HG03342 (cell line): ENCODE results near the gene VHLL.

Source experiments
- ATAC-seq: cut with Tn5 transposase; IDR thresholded peaks from one replicate; pipeline ENCODE4 v1.9.1; 2021; ENCODE audit warnings: mild to moderate bottlenecking, moderate library complexity; ENCODE audit not compliant: unreplicated experiment

The VHLL gene

GRCh38 chr1:156291226-156292061, 7.7 kb downstream of the VHLL start:
- no peak for ATAC-seq

DNA sequence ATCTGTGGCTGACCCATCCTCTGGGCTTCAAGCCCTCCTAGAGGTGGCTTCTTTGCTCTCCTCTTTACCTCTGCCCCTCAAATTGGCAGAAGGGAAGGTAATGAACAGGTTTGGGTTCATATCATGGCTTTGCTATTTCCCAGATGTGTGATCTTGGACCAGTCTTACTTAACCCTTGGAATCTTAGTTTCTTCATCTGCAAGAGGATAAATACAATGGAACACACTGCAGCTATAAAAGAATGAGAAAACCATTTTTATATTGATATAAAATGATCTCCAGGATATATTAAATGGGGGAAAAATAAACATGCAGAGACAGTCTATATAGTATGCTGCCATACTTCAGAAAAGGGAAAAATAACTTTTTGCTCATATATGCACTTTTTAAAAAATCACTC, 9.2 kb downstream of the VHLL start:
- no peak for ATAC-seq

- ATAC-seq = no peak
These were observed 13.0 kb downstream of the VHLL start for GRCh38 chr1:156286061-156286460.

DNA sequence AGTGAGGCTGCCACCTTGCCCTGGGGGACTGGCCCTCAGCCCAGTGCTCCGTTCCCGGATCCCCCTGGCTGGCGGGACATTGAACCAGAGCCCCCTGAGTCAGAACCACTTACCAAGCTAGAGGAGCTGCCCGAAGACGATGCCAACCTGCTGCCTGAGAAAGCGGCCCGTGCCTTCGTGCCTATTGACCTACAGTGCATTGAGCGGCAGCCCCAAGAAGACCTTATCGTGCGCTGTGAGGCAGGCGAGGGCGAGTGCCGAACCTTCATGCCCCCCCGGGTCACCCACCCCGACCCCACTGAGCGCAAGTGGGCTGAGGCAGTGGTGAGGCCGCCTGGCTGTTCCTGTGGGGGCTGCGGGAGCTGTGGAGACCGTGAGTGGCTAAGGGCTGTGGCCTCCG, 13.7 kb downstream of the VHLL start:
- no peak for ATAC-seq

GRCh38 chr1:156284757-156285156, 14.3 kb downstream of the VHLL start:
- ATAC-seq = no peak

- ATAC-seq = no peak
These were observed 15.0 kb downstream of the VHLL start, which contains the start of gene TMEM79 for GRCh38 chr1:156284112-156284511. Gene TMEM79 (plus strand): TSS chr1:156284325. CDS start chr1:156285227, 902 bp downstream.

DNA sequence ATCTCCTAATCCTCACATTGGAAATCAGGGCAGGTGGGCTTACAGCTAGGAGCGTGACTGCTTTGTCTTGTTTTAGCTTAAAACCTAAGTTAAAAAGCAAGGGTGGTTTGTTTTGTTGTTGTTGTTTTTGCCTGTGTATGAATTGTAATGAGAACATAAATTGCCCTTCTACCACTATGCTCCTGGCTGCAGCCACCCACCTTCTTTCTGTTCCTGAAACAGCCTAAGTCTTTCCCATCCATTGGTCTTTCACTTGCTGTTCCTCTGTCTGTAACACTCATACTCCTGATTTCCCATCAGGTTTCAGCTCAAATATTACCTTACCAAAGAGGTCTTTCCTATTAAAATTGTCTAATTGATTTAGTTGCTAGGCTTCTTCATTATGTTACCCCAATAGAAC, 15.6 kb downstream of the VHLL start:
- ATAC-seq = no peak

- peak; percentile 80 for ATAC-seq
These were observed 16.5 kb downstream of the VHLL start, which contains the start of gene SMG5 for GRCh38 chr1:156282479-156283222. Gene SMG5 (minus strand): TSS chr1:156282825. CDS start chr1:156282680, 145 bp downstream.

DNA sequence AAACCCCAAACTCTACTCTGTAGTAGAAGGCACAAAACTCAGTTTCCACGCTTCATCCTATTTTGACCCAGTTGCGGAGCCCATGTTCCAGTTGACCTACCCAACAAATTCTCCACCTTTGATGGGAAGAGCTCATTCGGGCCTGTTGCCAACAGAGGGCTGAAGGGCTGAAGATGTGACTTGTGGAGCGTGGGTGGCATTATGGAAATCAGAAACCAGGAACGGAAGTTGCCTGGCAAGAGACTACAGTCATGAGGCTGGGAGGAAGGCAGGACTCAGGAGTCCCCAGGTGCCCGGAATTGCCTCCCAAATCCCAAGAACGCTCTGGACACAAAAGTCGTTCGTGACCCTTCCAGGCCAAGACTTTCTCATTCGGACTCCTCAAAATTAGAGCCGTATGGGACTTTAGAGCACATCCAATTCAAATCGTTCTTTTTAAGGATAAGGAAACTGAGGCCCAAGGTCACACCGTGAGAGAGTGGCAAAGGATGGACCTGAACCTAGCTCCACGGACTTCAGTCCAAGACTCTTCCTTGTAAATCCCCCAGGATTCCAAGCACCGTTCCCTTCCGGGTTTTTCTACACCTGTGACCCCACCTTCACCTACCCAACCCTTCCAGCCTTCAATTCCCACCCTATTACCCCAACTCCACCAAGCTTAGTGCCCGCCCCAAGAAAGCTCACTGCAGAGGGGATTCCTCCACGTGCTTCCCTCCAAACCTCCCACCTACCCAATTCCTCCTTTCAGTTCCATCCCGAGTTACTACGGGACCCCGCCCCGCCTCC, 17.2 kb downstream of the VHLL start:
- no peak for ATAC-seq

DNA sequence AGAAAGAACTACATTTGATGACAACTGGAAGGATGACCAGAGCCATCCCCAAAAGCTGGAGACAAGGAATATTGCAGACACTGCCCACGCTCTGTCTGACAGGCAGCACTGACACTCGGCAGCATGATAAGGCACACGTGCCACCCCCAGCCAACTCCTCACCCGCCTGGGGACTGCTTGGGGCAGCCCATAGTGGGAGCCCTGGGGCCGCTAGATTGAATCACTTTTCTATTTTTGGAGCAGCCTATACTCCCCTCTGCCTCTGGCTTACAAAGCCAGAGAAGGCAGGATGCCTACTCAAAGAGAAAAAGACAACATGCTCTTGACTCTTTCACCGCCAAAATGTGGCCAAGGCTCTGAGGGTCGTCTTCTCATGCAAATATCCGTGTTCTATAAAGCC, 17.8 kb downstream of the VHLL start:
- ATAC-seq = peak; percentile 44

GRCh38 chr1:156279837-156280236, 19.3 kb downstream of the VHLL start:
- ATAC-seq = no peak

DNA sequence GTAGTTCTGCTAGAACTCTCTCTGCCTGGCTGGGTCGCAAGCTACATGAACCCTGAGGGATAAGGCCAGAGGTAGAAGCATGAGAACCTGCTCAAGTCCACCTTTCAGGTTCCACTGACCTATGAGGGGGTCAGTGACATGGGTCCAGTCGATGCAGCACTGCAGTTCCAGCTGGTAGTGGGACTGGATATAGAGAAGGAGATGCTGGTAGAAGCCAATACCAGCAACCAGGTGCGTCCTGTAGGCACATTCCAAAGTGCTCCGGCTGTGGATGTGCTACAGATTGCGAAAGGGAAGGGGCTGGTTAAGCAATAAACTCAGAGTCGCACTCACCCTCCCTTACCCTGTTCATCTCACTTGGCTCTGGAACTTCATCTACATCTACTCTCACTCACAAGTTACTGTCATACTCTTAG, 22.1 kb downstream of the VHLL start:
- ATAC-seq = no peak

DNA sequence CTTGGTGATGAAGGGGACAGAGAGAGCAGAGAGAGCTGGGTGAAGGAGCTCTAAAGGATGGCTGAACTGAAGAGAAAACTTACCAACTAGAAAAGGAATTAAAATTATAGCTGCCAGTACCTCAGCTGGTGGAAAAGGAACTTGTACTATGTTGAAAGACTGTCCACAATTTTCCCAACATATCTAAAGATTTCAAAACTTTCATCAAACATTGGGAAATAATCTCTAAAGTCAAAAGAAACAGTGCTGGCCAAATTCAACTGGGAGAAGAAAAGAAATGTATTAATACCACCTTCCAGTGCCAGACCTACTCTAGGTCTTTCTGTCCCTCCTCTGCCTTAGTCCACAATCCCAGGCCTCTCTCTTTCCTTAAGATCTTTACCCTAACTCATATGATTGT, 22.6 kb downstream of the VHLL start:
- ATAC-seq = no peak

DNA sequence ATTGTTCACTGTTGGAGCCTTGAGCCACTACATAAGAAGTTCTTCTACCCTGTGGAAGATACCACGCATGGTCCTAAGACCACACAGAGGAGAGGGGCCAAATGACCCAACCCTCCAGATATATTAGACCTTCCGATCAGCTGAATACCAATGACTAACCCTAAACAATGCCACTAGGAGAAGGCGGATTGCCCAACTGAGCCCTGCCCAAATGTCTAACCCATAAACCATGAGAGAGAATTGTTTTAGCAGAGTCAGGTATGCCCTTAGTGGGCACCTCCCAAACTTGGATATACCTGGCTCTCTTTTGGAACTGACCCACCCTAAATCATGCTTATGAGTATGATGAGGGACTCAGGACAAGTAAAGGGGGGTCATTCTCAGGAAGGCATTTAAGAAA, 28.8 kb downstream of the VHLL start:
- ATAC-seq = no peak

DNA sequence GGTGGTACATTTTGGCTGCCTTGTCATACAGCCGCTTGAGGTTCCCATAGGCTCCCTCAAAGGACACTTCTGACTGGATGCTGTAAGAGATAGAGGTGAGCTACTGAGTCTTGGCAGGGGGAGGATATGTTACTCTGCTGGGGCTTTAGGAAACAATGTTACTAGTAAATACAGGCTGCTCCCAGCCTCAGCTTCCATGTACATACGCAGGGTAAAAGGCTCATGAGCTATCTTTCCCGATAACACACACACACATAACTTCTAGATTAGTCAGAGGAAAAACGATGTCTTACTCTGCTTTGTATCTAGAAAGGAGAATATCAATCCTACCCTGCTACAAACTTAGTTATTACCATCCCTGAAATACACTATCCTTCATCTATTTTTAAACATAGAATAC, 30.8 kb downstream of the VHLL start:
- no peak for ATAC-seq

- ATAC-seq = no peak
These were observed 33.1 kb downstream of the VHLL start for GRCh38 chr1:156266051-156266450.

DNA sequence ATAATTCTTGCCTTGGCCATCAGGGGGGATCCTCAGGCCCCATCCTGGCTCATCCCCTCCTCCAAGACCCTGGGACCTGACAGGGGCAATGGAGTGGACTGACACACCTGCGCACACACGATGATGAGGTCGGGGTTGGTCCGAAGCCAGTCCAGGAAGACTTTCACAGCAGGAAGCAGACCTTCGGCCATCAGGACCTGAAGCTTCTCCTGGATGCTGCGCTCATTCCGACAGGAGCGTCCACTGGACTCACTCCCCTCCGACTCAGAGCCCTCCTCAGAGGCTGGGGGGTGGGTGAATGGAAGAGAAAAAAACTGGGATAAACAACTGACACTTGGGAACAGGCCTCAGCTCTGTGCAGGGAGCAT, 35.8 kb downstream of the VHLL start:
- no peak for ATAC-seq

DNA sequence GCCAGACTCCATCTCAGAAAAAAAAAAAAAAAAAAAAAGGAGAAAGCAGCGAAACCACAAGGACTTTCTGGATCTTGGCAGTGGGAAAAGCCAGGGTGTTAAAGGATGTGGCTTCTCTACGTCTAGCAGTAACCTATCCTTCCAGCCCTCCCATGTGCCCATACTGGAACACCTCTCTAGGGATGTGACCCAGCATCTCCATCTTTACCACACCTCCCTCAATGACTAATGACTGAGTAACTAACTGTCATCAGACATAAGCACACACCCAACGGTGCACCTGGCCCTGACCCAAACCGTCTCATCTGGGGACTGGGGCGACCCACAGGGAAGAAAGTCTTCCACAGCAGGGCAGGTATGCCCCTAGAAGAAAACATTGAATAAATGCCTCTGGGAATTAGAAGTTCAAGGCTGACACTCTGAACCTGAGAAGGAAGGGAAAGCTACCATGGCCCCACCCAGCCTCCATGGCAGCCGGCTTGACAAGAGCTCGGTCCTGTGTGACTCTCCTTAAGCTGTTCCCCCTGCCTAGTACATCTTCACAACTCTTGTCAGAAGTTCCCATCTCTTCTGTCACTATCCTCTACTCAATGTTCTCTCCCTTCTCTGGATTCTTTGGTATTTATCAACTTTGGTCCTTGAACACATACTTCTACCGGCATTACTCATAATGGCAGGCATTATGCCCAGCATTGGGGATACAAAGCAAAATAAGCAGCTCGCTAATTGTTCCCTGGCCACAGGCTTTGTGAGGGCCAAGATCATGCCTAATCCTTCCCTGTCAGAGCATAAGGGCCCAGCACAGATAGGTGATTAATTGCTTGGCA, 36.4 kb downstream of the VHLL start:
- no peak for ATAC-seq

- ATAC-seq = no peak
These were observed 38.2 kb downstream of the VHLL start for GRCh38 chr1:156260896-156261295.

DNA sequence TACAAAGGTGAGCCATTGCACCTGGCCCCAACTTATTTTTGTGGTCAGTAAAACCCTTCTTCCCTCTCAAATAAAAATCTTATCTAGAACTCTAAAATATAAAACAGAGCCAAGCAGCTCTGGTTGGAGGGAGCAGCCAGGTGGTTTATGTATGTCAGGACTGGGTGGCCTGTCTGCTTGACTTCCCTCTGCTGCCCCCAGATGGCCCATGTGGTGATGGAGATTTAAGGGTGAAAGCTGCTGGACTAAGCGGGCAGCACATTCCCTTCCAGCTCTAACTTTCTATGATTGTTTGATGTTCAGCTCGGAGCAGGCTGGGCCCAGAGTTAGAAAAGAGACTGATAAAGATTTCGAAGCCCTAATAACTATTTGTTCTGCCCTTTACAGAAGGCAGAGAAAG, 39.3 kb downstream of the VHLL start:
- ATAC-seq = no peak

DNA sequence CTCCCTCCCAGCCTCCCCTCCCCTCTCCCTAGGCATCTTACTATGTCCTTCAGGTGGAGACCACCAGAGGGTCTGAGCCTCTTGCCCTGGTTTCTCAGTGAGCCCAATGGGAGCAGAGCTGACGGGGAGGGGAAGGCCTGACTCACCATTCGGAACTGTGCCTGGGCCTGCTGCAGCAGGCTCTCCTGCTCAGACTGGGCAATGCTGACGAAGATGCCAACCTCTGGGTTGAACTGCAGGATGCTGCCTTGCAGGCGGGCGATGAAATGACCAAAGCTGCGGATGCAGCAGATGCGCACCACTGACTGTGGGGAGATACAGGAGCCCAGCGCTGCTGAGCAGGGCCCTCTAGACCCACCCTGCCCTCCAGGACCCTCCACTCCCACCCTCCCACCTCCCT, 40.2 kb downstream of the VHLL start:
- ATAC-seq = no peak
